ENCODE data around the gene CD4.

GRCh38 chr12:6842075-6842474 lies 52.7 kb downstream of the CD4 start:
- TF ChIP-seq, protein P1, sequence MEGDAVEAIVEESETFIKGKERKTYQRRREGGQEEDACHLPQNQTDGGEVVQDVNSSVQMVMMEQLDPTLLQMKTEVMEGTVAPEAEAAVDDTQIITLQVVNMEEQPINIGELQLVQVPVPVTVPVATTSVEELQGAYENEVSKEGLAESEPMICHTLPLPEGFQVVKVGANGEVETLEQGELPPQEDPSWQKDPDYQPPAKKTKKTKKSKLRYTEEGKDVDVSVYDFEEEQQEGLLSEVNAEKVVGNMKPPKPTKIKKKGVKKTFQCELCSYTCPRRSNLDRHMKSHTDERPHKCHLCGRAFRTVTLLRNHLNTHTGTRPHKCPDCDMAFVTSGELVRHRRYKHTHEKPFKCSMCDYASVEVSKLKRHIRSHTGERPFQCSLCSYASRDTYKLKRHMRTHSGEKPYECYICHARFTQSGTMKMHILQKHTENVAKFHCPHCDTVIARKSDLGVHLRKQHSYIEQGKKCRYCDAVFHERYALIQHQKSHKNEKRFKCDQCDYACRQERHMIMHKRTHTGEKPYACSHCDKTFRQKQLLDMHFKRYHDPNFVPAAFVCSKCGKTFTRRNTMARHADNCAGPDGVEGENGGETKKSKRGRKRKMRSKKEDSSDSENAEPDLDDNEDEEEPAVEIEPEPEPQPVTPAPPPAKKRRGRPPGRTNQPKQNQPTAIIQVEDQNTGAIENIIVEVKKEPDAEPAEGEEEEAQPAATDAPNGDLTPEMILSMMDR (conservative IDR thresholded peaks at IDR 0.05 in 1 of 2, IDR thresholded peaks at IDR 0.05 in 1 of 2; ENCODE audit: low read depth in 1 of 2, low read length in 2 of 2), result no peak
- no peak for TF ChIP-seq EZH2 (IDR thresholded peaks at IDR 0.05; ENCODE audit: low read length, missing control alignments)

Measured in fibroblast of lung (primary cell).